H54 (cell line): ENCODE results near the gene RUFY2.
A peak's percentile ranks its signal among the peaks of the same experiment; 100 is the strongest.

Experiments
- DNase-seq: peaks from one replicate; pipeline ENCODE4 v3.0.0; 2011; ENCODE audit warnings: low spot score, mixed read lengths; ENCODE audit not compliant: insufficient read length
- FAIRE-seq: peaks from 3 replicates; lab custom pipeline; 2011; peaks lifted over from hg19 to GRCh38; lab: Jason Lieb, UNC
- POLR2A ChIP-seq: IDR thresholded peaks from 2 replicates; pipeline ENCODE4 v1.6.1; 2011; ENCODE audit warnings: low read depth, mild to moderate bottlenecking, low read length

Gene RUFY2

GRCh38 chr10:68406111-68406814, 814 bp downstream of the RUFY2 start:
- DNase-seq (peak; percentile 87), FAIRE-seq (peak; percentile 84)
- TF ChIP-seq POLR2A = peak; percentile 32; the same call in 1 of the 2 replicates

DNA sequence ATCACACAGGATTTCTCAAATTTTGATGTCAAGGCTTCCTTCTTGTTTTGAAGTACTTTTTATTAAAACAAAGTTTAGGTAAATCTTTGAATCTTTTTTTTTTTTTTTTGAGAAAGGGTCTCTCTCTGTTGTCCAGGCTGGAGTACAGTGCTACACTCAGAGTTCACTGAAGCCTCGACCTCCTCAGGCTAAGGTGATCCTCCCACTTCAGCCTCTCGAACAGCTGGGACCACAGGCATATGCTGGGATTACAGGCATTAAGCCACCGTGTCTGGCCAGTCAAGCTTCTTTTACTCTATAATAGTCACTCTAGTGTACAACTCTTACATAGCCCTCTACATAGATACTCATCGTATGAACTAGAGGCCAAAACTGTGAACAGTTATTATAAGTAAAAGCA, 3.4 kb downstream of the RUFY2 start:
- no peak for DNase-seq
- TF ChIP-seq POLR2A = no peak
- FAIRE-seq = no peak

DNA sequence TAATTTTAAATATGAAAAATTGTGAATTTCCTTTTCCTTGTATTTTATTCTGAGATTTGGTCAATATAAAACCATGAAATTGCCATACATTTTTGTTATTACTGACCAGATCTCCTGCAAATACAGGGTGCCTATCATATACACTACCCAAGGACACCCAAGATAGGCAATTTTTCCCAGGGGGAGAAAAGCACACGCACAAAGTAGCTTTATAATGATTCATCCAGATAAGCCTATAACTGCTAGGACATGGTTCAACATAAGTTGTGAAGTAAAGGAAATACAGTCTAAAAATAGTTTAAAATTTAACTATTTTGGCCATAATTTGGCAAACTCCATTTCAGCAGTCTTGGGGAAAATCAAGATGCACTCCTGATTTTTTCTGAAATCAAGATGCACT, 4.8 kb downstream of the RUFY2 start:
- no peak for TF ChIP-seq POLR2A
- FAIRE-seq (no peak), DNase-seq (no peak)

- FAIRE-seq = peak; percentile 45
- TF ChIP-seq POLR2A = no peak
- no peak for DNase-seq
These were observed 10.1 kb downstream of the RUFY2 start for GRCh38 chr10:68397005-68397404.

- FAIRE-seq = peak; percentile 64
- TF ChIP-seq POLR2A = no peak
- no peak for DNase-seq
These were observed 21.3 kb downstream of the RUFY2 start for GRCh38 chr10:68385740-68386139.

- FAIRE-seq (no peak), DNase-seq (no peak)
- no peak for TF ChIP-seq POLR2A
These were observed 35.5 kb downstream of the RUFY2 start for GRCh38 chr10:68371604-68372003.

- DNase-seq = no peak
- FAIRE-seq = no peak
- TF ChIP-seq POLR2A = no peak
These were observed 40.0 kb downstream of the RUFY2 start for GRCh38 chr10:68367121-68367520.

- FAIRE-seq = no peak
- no peak for DNase-seq
- no peak for TF ChIP-seq POLR2A
These were observed 40.5 kb downstream of the RUFY2 start for GRCh38 chr10:68366600-68366999.

- FAIRE-seq = peak; percentile 15
- no peak for DNase-seq
- TF ChIP-seq POLR2A = no peak
These were observed 41.5 kb downstream of the RUFY2 start for GRCh38 chr10:68365611-68366010.

DNA sequence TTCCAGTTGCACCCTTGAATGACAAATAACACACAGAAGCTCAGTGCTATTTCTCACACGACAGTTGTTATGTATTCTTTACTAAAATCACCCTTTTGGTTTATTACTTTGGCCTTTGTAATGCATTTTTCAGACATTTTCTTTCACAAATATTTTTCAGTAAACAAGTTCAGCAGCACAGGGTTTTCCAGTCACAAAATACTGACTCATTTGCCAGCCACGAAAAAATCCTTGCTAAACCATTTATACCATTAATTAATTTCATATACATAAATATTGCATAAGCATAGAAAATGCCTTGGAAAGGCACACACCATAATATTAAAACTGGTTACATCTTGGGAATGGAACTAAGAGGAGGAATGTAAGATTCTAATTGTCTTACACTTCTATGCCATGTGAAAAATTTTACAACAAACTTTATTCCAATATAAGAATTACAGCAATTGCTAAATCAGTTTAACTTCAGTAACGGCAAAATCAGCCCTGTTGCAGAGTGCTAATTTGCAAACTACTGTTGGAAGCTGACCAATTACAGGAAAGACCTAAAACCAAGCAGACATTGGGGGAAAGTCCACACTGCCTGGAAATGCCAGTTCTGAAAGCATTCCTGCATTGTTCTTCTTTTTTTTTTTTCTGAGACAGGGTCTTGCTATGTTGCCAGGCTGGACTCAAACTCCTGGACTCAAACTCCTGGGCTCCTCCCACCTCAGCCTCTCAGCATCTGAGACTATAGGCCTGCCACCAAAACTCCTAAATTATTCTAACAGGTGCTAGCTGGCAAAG, 42.8 kb downstream of the RUFY2 start:
- TF ChIP-seq POLR2A = no peak
- no peak for DNase-seq
- peak; percentile 6 for FAIRE-seq

- FAIRE-seq = no peak
- TF ChIP-seq POLR2A = no peak
- DNase-seq = no peak
These were observed 44.5 kb downstream of the RUFY2 start for GRCh38 chr10:68362590-68362989.

GRCh38 chr10:68359189-68359588, 47.9 kb downstream of the RUFY2 start:
- no peak for FAIRE-seq
- no peak for DNase-seq
- TF ChIP-seq POLR2A = no peak

- TF ChIP-seq POLR2A = no peak
- no peak for DNase-seq
- FAIRE-seq = no peak
These were observed 53.5 kb downstream of the RUFY2 start for GRCh38 chr10:68353537-68353936.

DNA sequence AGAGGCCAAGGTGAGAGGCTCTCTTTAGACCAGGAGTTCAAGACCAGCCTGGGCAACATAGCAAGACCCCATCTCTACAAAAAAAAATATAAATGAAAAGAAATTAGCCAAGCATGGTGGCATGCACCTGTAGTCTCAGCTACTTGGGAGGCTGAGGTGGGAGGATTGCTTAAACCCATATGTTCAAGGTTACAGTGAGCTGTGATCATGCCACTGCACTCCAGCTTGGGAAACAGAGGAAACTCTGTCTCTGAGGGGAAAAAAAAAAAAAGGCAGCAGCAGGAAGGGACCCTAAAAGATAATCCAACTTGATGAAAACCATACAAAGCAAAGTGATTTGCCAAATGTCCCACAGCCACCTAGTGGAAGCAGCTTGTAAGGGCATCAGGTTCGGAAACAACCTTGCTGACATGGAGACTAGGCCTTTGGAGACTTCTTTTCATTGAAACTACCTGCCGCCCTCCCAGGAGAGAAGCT, 58.8 kb downstream of the RUFY2 start:
- peak; percentile 38 for DNase-seq
- TF ChIP-seq POLR2A = no peak
- FAIRE-seq = peak; percentile 98
